HG02885 (cell line): ENCODE data around the gene MBLAC1.
A peak's percentile ranks its signal among the peaks of the same experiment; 100 is the strongest.

Experiments used
- ATAC-seq: cut with Tn5 transposase; IDR thresholded peaks from one replicate; pipeline ENCODE4 v1.9.1; 2021; ENCODE audit warnings: mild to moderate bottlenecking; ENCODE audit not compliant: unreplicated experiment, poor library complexity

Gene MBLAC1

DNA sequence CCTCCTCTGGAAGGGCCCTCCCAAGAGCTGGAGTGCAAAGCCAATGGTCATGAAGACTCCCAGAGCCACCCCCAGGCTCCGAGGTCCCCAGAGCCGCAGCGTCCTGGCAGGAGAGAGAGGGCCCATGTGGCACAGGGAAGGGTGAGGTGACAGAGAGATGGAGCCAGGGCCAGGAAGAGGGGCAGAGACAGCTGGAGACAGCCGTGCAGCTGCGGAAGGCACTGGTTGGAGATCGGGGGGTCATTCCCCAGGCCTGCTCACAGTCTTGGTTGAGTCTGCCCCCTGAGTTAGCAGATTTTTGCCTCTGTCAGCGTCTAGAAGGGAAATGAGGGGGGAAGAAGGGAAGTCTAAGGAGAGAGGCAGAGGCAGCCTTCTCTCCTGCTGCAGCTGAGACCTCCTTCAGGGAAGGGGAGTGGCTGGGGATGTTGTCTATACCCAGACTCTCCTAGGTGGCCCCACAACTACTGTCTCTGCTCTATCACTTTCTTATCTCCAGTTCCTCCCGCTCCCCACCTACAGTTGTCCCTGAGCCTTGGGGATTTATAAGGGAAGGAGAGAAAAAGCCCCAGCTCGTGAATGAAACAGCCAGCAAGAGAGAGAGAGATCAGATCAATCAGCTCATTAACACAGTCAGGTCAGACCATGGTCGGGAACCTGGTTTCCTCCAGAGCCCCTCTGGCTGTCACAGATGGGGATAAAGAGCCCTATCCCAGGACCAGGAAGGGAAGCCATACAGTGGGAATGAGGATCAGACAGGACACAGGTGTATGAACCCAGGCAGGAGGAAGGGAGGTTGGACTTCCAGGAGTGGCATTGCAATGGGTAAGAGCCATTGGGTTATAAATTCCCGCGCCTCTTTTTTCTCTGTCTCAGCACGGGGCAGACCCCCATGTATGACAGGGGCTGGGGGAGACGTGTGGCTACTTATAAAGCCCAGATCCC, 40.5 kb downstream of the MBLAC1 start:
- ATAC-seq = no peak

DNA sequence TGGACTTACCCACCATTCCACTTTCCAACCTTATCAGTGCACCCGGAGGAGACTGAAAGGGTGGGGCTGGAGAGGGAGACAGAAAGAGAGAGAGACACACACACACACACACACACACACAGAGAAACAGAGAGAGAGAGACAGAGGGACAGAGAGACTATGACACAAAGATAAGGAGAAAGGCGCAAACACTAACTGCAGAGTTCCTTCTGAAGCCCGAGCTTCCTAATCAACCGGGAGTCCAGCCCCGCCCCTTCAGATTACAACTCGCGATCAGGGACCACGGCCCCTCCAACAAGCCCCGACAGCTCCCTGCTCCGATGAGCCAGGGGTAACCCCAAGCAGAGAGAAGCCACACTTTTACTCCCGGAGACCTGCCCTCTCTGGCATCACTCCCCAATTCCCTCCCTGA, 41.2 kb downstream of the MBLAC1 start:
- no peak for ATAC-seq

DNA sequence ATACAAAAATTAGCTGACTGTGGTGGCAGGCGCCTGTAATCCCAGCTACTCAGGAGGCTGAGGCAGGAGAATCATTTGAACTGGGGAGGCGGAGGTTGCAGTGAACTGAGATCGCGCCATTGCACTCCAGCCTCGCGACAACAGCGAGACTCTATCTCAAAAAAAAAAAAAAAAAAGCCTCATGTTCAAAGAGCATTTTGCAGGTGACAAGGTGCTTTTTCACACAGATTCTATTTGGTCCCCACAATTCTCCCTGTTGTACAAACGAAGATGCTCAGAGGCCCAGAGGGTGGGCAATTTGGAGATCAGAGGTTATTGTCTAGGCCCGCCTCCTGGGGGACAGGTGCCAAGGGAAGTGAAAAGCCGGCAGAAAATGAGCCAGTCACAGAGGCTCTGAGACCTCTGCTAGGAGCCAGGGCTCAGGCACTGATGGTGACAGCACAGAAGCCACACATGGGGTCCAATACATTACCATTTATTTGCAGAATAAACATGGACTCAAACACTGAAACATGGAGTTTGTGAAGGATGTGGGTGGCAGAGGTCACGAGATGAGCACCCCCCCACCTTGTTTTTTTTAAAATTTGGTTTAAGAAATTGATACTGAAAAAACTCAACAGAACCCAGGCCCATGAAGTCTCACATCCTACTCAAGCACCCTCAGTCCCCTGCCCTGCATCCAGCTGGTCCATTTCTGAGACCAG, 42.5 kb downstream of the MBLAC1 start:
- ATAC-seq = no peak

DNA sequence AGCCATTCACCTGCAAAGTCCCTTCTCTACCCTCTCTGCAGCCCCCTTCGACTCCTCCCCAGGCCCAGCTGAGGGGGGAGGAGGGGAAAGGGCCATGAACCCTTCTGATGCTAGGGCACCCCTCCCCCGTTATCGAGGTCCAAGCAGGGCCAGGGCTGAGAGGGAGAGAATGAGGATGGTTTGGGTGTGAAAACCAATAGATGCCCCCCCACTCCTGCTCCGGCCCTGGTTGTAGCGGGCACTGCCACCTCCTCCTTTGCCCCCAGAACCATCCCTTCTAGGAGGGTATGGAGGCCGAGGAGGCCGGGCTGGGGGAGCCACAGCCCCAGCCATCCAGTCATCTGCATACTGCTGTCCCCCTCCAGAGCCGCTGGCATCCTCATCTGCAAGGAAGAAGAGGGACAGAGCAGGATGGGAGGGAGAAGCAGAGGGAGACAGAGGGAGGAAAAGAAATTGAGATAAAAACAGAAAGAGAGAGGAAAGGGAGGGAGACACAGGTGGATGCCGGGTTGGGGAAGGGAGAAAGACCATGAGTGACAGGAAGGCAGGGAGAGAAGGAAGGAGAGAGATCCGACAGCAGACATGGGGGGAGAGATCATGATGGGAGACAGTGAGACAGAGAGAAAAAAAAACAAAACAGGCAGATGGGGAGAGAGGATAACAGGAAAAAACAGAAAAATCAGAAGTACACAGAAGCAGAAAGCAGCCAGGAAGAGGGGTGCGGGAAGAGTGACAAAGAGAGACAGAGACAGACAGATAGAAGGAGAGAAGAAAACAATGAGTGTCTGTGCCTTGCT, 43.5 kb downstream of the MBLAC1 start:
- no peak for ATAC-seq

DNA sequence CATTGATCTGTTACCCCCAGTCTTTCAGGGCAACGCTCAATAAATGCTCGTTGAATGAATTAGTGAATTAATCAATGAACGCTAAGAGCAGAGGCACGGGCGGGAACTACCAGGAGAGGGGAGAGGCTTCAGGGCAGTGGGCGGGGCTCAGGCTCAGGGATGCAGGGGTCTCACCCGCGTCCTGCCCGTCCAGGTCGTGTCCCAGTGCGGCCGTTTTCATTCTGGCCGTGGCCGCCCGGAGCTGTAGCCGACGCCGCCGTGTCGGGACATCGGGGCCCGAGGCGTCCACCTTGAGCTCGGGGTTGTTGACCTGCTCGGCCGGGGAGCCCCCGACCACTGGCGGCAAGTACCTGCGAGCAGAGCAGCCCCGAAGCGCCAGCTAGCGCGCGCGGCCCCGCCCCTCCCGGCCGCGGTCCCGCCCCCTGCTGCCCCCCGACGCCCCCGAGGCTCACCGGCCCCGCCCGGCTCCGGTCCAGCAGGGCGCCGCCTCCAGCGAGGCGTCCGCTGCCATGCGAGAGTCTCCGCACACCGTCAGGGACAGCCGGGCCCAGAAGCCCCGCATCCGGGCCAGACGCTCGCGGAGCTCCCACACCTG, 44.4 kb downstream of the MBLAC1 start:
- no peak for ATAC-seq

DNA sequence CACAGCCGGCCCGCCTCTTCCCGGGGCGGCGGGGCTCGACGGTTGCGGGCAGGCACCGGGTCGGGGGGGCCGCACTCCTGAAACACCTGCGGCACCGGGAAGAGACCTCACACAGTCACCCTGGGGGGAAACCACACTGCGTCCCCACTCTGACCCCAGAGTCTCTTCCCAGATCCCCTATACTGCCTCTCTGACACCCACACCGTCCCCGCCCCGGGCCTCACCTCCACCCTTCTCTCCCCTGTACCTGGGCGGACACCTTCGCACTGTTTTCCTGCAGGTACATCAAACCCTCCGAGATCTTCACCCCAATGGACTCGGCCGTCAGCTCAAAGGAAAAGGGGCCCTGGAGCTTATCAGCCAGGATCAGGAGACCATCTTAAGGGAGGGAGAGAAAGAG, 45.1 kb downstream of the MBLAC1 start:
- no peak for ATAC-seq

DNA sequence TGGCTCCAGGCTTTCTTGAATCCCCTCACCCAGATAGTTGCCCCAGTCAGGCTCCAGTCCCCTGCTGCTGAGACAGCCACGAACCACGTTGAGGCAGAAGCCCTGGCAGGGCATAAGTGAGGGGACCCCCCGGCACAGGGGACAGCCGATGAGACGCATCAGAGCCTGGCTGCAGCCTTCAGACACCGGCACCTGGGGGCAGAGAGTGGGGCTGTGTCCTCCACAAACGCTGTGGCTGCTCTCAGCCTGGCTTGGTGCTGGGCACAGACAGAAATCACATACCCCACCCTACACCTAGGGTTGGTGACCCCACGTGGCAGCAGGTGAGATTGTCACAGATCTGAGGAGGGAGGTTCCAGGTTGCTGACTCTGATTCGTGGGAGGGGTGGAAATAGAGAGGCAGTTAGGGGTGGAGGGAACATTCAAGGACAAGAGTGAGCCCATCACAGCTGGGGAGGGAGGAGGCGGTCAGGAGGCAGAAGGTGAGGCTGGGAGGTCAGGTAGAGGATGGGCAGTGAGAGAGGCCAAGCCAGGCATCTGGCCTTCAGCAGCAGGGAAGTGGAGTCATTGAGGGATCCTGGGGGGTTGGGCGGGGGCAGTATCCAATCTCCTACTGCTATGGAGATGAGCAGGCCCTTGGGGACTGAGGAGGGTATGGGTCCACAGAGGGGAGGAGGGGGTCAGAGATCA, 47.2 kb downstream of the MBLAC1 start:
- no peak for ATAC-seq

DNA sequence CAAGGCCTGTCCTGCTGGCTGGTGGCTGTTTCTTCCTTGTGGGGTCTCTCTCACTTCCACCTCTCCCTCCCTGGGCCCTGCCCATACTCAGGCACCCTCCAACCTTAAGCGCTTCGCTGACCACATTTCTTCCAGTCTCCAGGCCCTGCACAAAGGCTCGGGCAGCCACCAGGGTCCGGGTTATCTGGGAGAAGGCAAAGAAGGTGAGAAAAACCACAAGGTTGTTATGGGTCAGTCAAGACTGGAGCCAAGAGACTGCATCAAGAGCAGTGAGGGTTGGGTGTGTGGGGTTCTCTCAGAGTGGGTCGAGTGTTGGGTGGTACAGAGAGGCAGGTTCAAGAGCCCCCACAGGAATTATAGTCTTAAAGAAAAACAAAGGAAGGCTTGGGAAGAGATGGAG, 47.8 kb downstream of the MBLAC1 start:
- ATAC-seq = no peak

DNA sequence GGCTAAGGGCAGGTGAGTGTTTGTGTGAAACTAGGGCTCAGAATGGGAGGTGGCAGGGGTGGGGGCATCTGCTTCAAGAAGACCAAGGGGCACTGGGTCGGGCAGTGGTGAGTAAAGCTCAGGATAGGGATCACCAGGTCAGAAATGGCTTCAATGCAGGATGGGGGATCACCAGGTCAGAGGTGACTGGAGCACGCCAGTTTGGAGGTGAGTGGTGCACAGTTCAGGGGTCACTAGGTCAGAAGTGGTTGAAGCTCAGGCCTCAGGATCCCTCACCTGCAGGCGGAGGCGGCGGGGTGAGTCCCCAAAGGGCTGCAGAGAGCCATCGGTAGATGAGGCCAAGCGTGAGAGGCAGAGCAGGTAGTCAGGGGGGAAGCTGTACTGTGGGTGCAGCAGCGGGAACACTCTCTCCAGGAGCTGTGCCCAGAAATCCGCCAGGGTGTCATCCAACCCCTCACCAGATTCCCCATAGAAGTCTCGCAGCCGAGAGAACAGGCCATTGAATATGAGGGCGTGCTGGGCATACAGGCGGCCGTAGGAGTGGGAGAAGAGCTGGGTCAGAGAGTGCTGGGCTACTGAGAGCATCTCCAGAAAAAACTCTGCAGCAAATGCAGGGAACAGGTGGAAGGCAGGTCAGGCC, 48.6 kb downstream of the MBLAC1 start:
- ATAC-seq = no peak

DNA sequence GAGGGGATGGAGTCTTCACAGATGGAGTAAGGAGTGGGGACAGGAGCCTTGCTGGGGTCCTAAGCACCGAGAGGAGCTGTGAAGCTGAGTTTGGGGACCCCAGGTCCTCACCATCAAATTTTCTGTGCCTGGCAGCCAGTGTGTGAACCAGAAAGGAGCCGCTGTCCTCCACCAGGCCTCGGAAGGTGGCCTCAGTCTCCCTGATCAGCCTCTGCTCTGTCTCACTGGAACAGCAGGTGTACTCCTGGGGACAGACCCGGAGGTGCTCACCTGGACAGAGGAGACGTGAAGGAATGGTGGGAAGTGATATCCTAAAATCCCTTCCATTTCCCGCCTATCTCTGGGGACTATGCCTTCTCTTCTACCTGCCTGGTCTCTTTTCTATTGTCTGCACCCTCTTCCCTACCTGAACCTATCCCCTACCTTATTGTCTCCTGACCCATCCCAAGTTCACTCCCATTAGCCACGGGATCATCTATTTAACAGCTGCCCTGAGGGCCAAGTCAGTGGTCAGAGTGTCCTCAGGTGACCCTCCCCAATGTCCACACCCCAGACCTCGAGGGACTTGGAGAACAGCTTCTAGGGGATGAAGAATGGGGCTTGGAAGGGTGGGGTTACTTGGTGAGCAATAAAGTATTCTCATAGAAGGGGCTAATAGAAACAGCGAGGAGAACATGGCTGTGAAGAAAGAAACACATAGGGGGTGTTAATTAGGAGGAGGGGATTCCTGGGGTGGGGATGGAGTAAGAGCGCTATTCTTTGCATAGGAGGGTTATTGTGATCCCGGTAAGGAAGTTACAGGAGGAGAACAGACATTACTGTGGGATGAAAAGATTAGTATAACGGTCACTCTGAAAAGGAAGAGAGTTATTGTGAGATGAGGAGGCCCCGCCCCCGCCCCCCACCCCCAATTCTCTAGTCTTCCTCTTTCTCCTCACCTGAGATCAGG, 49.6 kb downstream of the MBLAC1 start:
- no peak for ATAC-seq

DNA sequence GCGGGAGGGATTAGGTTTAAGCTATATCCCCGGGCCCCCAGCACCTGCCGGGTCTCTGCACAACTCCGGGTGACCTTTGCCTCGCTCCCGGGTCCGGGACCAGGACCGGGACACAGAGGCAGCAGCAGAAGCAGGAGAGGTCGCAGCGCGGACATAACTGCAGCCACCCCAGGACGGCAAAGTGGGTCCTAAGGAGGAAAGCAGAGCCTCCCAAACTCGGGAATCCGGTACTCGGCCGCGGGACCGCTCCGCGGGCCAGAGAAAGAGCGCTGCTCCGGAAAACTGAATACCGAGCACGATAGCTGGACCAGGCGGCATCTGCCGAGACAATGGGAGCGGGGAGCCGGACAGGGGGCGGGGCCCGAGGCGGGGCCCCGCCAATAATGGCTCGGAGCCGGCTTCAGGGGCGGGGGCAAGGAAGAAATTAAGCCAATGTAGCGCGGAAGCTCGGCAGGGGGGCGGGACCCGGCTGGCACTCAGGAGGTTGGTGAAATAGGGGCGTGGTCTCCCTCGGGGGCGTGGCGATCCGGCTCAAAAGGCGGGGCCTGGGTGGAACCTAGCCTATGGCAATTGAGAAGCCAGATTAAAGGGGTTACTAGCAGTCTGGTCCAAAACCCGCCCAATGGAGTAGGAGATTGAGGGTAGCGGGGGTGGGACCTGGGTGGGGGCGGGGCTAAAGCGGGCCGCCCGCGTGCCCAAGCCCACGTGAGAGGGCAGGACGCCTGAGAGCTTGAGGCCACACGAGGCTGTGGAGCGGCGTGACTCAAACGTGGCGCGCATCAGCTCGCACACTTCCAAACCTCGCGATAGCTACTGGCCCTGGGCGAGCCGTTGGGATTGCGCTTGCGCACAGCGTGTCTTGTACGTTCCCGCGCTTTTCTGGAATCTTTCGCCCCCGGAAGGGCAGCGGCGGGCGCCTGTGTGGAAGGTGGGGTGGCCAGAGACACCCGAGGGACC, 50.6 kb downstream of the MBLAC1 start, which contains the start of the genes GPC2 and STAG3:
TSS of gene GPC2 (minus strand) at position 337 of the 957 bp plus-strand sequence. CDS start at position 155, 182 bp downstream.
TSS of gene STAG3 (plus strand) at position 874 of the 957 bp plus-strand sequence. CDS start 2,639 bp downstream, outside the sequence.
- ATAC-seq = peak; percentile 92
